IMR-90 (cell line): Measurements from ENCODE around the gene GLP2R. TPM values are rescaled to one million over a fixed set of nuclear protein-coding genes. Genes with fewer than 3 reads are reported as not detected.

Experiments
- ATAC-seq: fragments of 200-7000 bp; cut with Tn5 transposase; 2 replicates; pipeline ENCODE4 v1.9.1; 2020; ENCODE audit warnings: low read depth, mild to moderate bottlenecking, moderate library complexity
- BruUV-seq: library from RNA; stranded (reverse); fragments of 400-500 nt; replicated peaks from 2 replicates; lab custom pipeline; 2021; lab: Mats Ljungman, UMichigan
- CTCF ChIA-PET: fragments of 300-600 bp; formaldehyde crosslinking; extraction: SDS; loops from one replicate; lab custom pipeline; 2021; ENCODE audit warnings: antibody characterized with exemption; lab: Yijun Ruan, JAX
- POLR2A ChIA-PET: fragments of 300-600 bp; sonication (Branson Sonifier 250); formaldehyde crosslinking; loops from one replicate; lab custom pipeline; 2022; ENCODE audit warnings: antibody characterized with exemption; ENCODE audit not compliant: unreplicated experiment; lab: Charles Lee
- DNase-seq: peaks from one replicate; pipeline ENCODE4 v3.0.0; 2013
- H2AFZ ChIP-seq: replicated peaks from 2 replicates; pipeline ENCODE3; 2013; ENCODE audit warnings: low read length, mild to moderate bottlenecking; ENCODE audit not compliant: poor library complexity
- H2AK5ac ChIP-seq: 2 replicates; pipeline ENCODE4 v1.6.1; 2013; ENCODE audit warnings: low read depth, low read length, inconsistent platforms
- H2AK9ac ChIP-seq: replicated peaks from 2 replicates; pipeline ENCODE3; 2013; ENCODE audit warnings: mild to moderate bottlenecking, low read depth, low read length, moderate library complexity; ENCODE audit not compliant: poor library complexity
- H2BK120ac ChIP-seq: 2 replicates; pipeline ENCODE4 v1.6.1; 2013; ENCODE audit warnings: low read depth, low read length, inconsistent platforms
- H2BK15ac ChIP-seq: 3 replicates; pipeline ENCODE4 v1.6.1; 2013; ENCODE audit warnings: low read depth, low read length, inconsistent platforms
- H2BK20ac ChIP-seq: 2 replicates; pipeline ENCODE4 v1.6.1; 2013; ENCODE audit warnings: low read depth, mild to moderate bottlenecking, inconsistent platforms, low read length, moderate library complexity
- H2BK5ac ChIP-seq: 2 replicates; pipeline ENCODE4 v1.6.1; 2013; ENCODE audit warnings: mild to moderate bottlenecking, low read depth, low read length, inconsistent platforms; ENCODE audit not compliant: poor library complexity, severe bottlenecking
- H3K14ac ChIP-seq: replicated peaks from 2 replicates; pipeline ENCODE4 v1.6.1; 2013; ENCODE audit warnings: low read depth, low read length, inconsistent platforms
- H3K18ac ChIP-seq: 2 replicates; pipeline ENCODE4 v1.6.1; 2013; ENCODE audit warnings: low read depth, low read length, control low read depth
- H3K23ac ChIP-seq: 2 replicates; pipeline ENCODE4 v1.6.1; 2013; ENCODE audit warnings: low read depth, low read length, inconsistent platforms
- H3K27ac ChIP-seq: 2 replicates; pipeline ENCODE4 v1.5.1; 2013; ENCODE audit warnings: mild to moderate bottlenecking, control low read depth, low read length; ENCODE audit not compliant: insufficient read depth
- H3K27me3 ChIP-seq: 2 replicates; pipeline ENCODE4 v1.6.1; 2013; ENCODE audit warnings: low read length; ENCODE audit not compliant: control insufficient read depth, insufficient read depth
- H3K36me3 ChIP-seq: 2 replicates; pipeline ENCODE4 v1.6.1; 2013; ENCODE audit warnings: low read length, mixed read lengths; ENCODE audit not compliant: control insufficient read depth, insufficient read depth
- H3K4ac ChIP-seq: 2 replicates; pipeline ENCODE4 v1.6.1; 2013; ENCODE audit warnings: low read depth, low read length, inconsistent platforms
- H3K4me1 ChIP-seq: 2 replicates; pipeline ENCODE4 v1.6.1; 2013; ENCODE audit warnings: low read length, mixed read lengths; ENCODE audit not compliant: control insufficient read depth, insufficient read depth
- H3K4me2 ChIP-seq: 2 replicates; pipeline ENCODE4 v1.6.1; 2013; ENCODE audit warnings: low read depth, mild to moderate bottlenecking, control low read depth, low read length, moderate library complexity
- H3K4me3 ChIP-seq: 2 replicates; pipeline ENCODE4 v1.5.1; 2013; ENCODE audit warnings: low read depth, mild to moderate bottlenecking, control low read depth, low read length, moderate library complexity; ENCODE audit not compliant: insufficient read depth
- H3K56ac ChIP-seq: 2 replicates; pipeline ENCODE4 v1.6.1; 2013; ENCODE audit warnings: low read length, inconsistent platforms; ENCODE audit not compliant: insufficient read depth; ENCODE audit errors: extremely low read depth
- H3K79me1 ChIP-seq, 2 experiments: 2 replicates each; pipeline ENCODE4 v1.6.1; 2013; ENCODE audit warnings: low read length in 2 of 2, inconsistent platforms in 1 of 2, low read depth in 1 of 2
- H3K9ac ChIP-seq: 2 replicates; pipeline ENCODE4 v1.6.1; 2013; ENCODE audit warnings: low read depth, low read length, control low read depth
- H3K9me1 ChIP-seq: 2 replicates; pipeline ENCODE4 v1.6.1; 2013; ENCODE audit warnings: low read length, inconsistent platforms; ENCODE audit not compliant: insufficient read depth
- H3K9me3 ChIP-seq: 2 replicates; pipeline ENCODE4 v1.6.1; 2013; ENCODE audit warnings: low read length; ENCODE audit not compliant: control insufficient read depth, insufficient read depth
- H4K20me1 ChIP-seq: 2 replicates; pipeline ENCODE4 v1.6.1; 2013; ENCODE audit warnings: low read length, inconsistent platforms; ENCODE audit not compliant: insufficient read depth
- H4K5ac ChIP-seq: 2 replicates; pipeline ENCODE4 v1.6.1; 2013; ENCODE audit warnings: mild to moderate bottlenecking, low read depth, low read length, control low read depth
- H4K8ac ChIP-seq, 2 experiments: 2 replicates each; pipeline ENCODE4 v1.6.1; 2013; ENCODE audit warnings: low read depth in 2 of 2, low read length in 2 of 2, control low read depth in 1 of 2, inconsistent platforms in 1 of 2
- H4K91ac ChIP-seq: 2 replicates; pipeline ENCODE4 v1.6.1; 2013; ENCODE audit warnings: low read depth, low read length, inconsistent platforms; ENCODE audit not compliant: insufficient read depth
- BHLHE40 ChIP-seq: fragments of 150-350 bp; IDR thresholded peaks from 2 replicates; pipeline ENCODE4 v1.6.1; 2016; ENCODE audit warnings: mild to moderate bottlenecking, low read depth, low read length
- CHD1 ChIP-seq: IDR thresholded peaks from 2 replicates; pipeline ENCODE4 v1.6.1; 2012; ENCODE audit warnings: low read depth, low read length, improper control_type of control experiment
- CTCF ChIP-seq: conservative IDR thresholded peaks from 2 replicates; pipeline ENCODE4 v1.5.1; 2012; ENCODE audit warnings: mild to moderate bottlenecking, low read depth, low read length, improper control_type of control experiment
- FOS ChIP-seq: fragments of 150-350 bp; IDR thresholded peaks from 2 replicates; pipeline ENCODE4 v1.6.1; 2016; ENCODE audit warnings: low read depth, low read length
- MAFK ChIP-seq: IDR thresholded peaks from 2 replicates; pipeline ENCODE4 v1.6.1; 2012; ENCODE audit warnings: low read depth, low read length, improper control_type of control experiment
- MXI1 ChIP-seq: IDR thresholded peaks from 2 replicates; pipeline ENCODE4 v1.6.1; 2012; ENCODE audit warnings: low read depth, mild to moderate bottlenecking, low read length, moderate library complexity, borderline replicate concordance
- NFE2L2 ChIP-seq: fragments of 150-350 bp; IDR thresholded peaks from 2 replicates; pipeline ENCODE4 v1.6.1; 2016; ENCODE audit warnings: low read depth, mild to moderate bottlenecking, low read length
- POLR2A ChIP-seq: IDR thresholded peaks from 2 replicates; pipeline ENCODE4 v1.6.1; 2012; ENCODE audit warnings: mild to moderate bottlenecking, low read depth, low read length
- RAD21 ChIP-seq: IDR thresholded peaks from 2 replicates; pipeline ENCODE4 v1.6.1; 2012; ENCODE audit warnings: low read length, improper control_type of control experiment
- RFX5 ChIP-seq: IDR thresholded peaks from 2 replicates; pipeline ENCODE4 v1.8.0; 2012; ENCODE audit warnings: low read depth, mild to moderate bottlenecking, low read length, moderate library complexity
- WGBS, 2 experiments: methylation state at CpG; one replicate each; pipeline versions ENCODE4 v1.1.5 to v1.1.7; 2013; ENCODE audit warnings: missing lambda C conversion rate in 2 of 2; ENCODE audit not compliant: insufficient read length in 1 of 2; ENCODE audit errors: extremely low coverage in 2 of 2; 5-methylcytosine and 5-hydroxymethylcytosine counted together
- dilution Hi-C: fragments of 300-500 bp; cut with HindIII; formaldehyde crosslinking; loops from one replicate; pipeline ENCODE4 v1.14.3; 2018; ENCODE audit warnings: low sequenced_read_pairs; ENCODE audit not compliant: unreplicated experiment
- in situ Hi-C: fragments of 300-500 bp; cut with MboI; formaldehyde crosslinking; loops from 3 replicates; pipeline ENCODE4 v1.14.3; 2019; ENCODE audit warnings: low sequenced_read_pairs, inconsistent platforms, mixed read lengths
- intact Hi-C: fragments of 100-400 bp; cut with micrococcal nuclease; formaldehyde crosslinking; loops from 2 replicates; pipeline ENCODE4 v1.10.0; 2022
- polyA plus RNA-seq, 3 experiments: library from polyadenylated mRNA; depleted of rRNA; stranded (reverse); fragments of >200 nt; gene quantifications; 2 replicates each; pipeline ENCODE4 v1.2.3, GENCODE V29; 2012; ENCODE audit warnings: low replicate concordance in 1 of 3
- total RNA-seq: library from RNA; depleted of rRNA; stranded (reverse); fragments of >200 nt; gene quantifications from 2 replicates; pipeline ENCODE4 v1.2.3, GENCODE V29; 2012

The GLP2R gene
- total and polyA plus RNA-seq, 2 of the 4 experiments (the other 2 are of a cell fraction): 0.07 TPM; not detected in 1

- Histone ChIP-seq H3K79me1 (no peaks in the 10 kb centered on the region), H2AFZ (no peak overlapping the region), H3K36me3 (no peaks in the 10 kb centered on the region), H4K20me1 (no peaks in the 10 kb centered on the region), H3K9ac (no peak overlapping the region), H2BK5ac (no peak overlapping the region), H2BK15ac (no peak overlapping the region), H3K9me1 (no peaks in the 10 kb centered on the region), H2BK20ac (no peak overlapping the region), H3K9me3 (no peaks in the 10 kb centered on the region), H3K27ac (no peak overlapping the region), H3K14ac (no peak overlapping the region), H4K8ac (no peak overlapping the region), H3K56ac (no peak overlapping the region), H3K4me1 (peaks cover 14% of the 10 kb centered on the region), H3K4me2 (no peak overlapping the region), H4K91ac (no peak overlapping the region), H4K5ac (no peak overlapping the region), H3K4me3 (no peak overlapping the region), H3K4ac (no peak overlapping the region), H3K23ac (no peak overlapping the region), H3K27me3 (no peaks in the 10 kb centered on the region; the same call in 1 of the 2 replicates), H2BK120ac (no peak overlapping the region), H3K18ac (no peak overlapping the region), H2AK9ac (no peak overlapping the region), H2AK5ac (no peak overlapping the region)
- no peak for DNase-seq
- intact Hi-C loops: no loop called here
- ChIA-PET POLR2A (no interaction called here), CTCF (no interaction called here)
- WGBS, 2 experiments: 50% methylated on average over 1 of the region's 13 CpGs; no CpG with 5 or more reads in 1 of the 2 experiments
- no TSS peak for BruUV-seq
- no peak for TF ChIP-seq MXI1
- no peak for TF ChIP-seq RAD21
- no peak for TF ChIP-seq CHD1
- TF ChIP-seq FOS: no peak
- TF ChIP-seq RFX5: no peak
- TF ChIP-seq MAFK: no peak
- TF ChIP-seq NFE2L2: no peak
- no peak for TF ChIP-seq CTCF
- TF ChIP-seq BHLHE40: no peak
- no peak for TF ChIP-seq POLR2A
- in situ Hi-C loops: no loop called here
- dilution Hi-C loops: no loop called here
- no peak for ATAC-seq
Observed at GRCh38 chr17:9897372-9897968, 71.7 kb downstream of the GLP2R start.
